PFSK-1 (cell line): ENCODE results near the gene CMIP.

Experiments used
- FOXP2 ChIP-seq: optimal IDR thresholded peaks from 2 replicates; pipeline ENCODE3; 2011; ENCODE audit warnings: borderline replicate concordance, control low read depth, inconsistent platforms; ENCODE audit not compliant: insufficient read depth; ENCODE audit errors: extremely low read length, extremely low read depth
- POLR2AphosphoS5 ChIP-seq: IDR thresholded peaks from 2 replicates; pipeline ENCODE4 v1.6.1; 2012; ENCODE audit warnings: low read depth, mild to moderate bottlenecking, control low read depth, low read length, moderate library complexity
- REST ChIP-seq, 2 experiments: IDR thresholded peaks; 2 replicates each; pipeline versions ENCODE4 v1.6.1 to v1.8.0; 2011 to 2012; ENCODE audit warnings: low read depth in 2 of 2, low read length in 2 of 2, control low read depth in 1 of 2, inconsistent platforms in 1 of 2, mild to moderate bottlenecking in 1 of 2, moderate library complexity in 1 of 2; ENCODE audit not compliant: insufficient read depth in 1 of 2
- SIN3A ChIP-seq: IDR thresholded peaks from 2 replicates; pipeline ENCODE4 v1.6.1; 2012; ENCODE audit warnings: mild to moderate bottlenecking, low read length, moderate library complexity, borderline replicate concordance; ENCODE audit not compliant: insufficient read depth
- TAF1 ChIP-seq: IDR thresholded peaks from 2 replicates; pipeline ENCODE4 v1.6.1; 2012; ENCODE audit warnings: low read length, control low read depth, borderline replicate concordance; ENCODE audit not compliant: insufficient read depth

DNA sequence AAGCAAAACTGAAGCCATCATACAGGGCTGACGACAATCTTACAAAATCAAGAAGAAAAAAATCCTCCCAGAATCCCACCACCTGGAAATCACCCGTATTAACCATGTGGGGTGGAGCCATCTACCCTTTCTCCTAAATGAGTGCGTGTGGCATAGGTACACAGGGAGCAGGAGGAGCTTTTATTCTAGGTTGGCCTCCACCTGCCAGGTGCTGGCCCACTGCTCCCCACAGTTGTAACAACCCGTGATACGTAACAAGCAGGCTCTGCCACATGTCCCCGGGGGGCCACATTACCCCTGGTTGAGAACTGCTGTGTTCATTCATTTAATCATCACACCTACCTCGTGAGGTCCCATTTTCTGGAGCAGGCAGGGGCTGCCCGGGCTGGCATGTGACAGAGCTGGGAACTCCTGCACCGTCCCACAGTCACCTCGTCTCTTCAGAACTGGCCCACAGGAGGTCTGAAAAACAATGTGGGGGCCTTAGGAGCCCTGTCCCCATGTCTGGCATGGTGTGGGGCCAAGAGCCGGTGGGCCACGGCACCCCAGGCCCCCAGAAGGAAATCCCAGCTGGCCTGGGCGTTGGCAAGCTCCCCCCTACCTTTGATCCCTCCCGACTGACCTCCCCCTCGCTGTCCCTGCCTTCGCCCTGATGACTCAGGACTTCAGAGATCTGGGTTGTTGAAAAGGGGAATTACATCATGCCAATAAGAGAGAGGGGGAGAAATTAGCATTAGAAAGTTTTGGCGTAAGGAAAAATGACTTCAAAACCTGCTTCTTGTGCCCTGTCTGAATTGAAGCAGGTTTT is 12.9 kb downstream of the CMIP start:
- TF ChIP-seq REST (IDR thresholded peaks at IDR 0.05; ENCODE audit: insufficient read depth in 1 of 2, low read depth in 2 of 2, low read length in 2 of 2) (no peak), POLR2AphosphoS5 (no peak), TAF1 (no peak), SIN3A (no peak), FOXP2 (no peak)
